ENCODE results near the gene PHF10.
"Not testable (repeated sequence)": the region's sequence is repeated elsewhere in the genome, so short reads cannot be mapped to it uniquely, and the experiment has no call there.

The PHF10 gene

DNA sequence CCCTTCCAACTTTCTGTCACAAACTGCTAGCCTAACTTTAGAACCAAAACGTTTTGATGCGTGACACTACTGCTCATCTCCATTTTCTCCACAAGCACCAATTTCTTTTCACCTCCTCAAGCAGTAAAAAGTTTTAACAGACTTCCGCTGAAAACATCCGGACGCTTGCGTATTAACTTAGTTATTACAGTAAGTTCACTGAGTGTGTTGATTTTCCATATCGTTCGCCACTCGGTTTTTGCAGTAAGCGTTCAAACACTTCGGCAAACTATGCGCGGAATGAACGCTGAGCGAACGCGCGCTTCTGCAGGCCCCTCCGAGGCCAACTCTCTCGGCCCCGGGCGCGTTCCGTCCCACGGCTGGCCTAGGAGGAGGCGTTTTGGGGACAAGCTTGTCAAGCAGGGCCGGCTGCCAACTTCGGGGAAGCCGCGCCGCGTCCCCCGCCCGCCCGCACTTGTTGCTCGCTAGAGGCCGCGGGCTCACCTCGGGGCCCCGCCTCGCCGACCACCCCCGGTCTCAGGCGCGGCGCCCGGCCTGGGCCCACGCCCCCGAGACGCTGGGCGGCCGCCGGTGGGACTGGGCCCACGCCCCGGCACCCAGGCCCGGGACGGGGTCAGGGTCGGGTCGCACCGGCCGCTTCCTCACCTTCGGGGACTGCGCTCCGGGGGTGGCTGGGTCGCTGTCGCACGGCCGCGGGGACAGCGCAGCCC, 945 bp downstream of the PHF10 start:
- no peak for DNase-seq (ENCODE audit: low read depth, low spot score)

DNA sequence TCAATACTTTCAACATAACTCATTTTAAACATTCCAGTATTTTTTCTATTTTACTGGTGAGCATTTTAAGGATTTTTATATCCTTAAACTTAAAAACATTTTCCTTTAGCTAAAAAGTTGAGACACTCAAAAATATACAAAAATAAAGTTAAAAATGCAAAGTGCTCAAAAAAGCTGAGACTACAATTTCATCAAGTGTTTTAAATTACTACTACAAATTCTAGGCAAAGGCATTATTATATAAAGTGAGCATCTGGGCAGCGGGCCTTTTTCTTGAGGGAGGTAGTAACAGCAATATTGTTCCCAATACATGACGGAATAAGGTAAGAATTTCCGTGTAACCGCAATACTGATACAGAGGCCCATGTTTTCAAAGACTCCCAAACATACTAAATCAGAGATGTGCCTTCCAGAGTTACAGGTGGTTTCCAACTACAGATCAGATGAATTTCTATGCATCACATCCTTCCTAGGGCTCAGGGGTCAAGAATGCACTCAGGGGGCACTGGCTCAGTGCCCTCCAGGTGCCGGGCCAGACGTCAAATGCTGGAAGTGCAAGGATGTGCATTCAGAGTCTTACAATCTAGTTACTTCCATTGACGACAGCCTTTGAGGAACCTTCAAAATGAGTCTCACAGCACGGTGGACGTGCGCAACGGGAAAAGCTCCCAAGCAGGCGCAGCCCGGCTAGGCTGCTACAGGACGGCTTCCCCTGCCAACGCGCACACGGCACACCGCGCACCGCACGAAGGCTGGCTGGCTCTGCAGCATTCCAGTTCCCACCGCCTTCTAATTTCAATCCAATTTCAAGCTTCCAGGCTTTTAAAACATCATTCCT, 1.7 kb downstream of the PHF10 start:
- no peak for DNase-seq (ENCODE audit: low read depth, low spot score)

DNA sequence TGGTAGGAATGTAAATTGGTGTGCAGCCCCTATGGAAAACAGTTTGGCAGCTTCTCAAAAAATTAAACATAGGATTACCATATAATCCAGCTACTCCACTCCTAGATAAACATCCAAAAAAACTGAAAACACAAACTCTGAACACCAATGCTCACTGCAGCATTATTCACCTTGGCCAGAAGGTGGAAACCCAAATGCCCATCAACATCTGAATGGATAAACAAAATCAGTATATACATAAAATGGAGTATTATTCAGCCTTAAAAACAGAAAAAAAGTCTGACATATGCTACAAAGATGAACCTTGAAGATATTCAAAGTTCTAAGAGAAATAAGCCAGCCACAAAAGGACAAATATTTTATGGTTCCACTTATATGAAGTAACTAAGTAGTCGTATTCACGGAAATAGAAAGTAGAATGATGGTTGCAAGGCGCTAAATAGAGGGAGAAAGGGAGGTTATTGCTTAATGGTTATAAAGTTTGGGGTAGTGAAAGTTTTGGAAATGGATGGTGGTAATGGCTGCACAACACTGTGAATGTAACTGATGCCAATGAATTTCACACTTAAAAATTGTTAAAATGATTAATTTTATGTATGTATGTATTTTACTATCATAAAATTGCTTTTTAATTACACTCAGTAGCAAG, 4.0 kb downstream of the PHF10 start:
- no peak for DNase-seq (ENCODE audit: low read depth, low spot score)

GRCh38 chr6:169719117-169719516, 5.2 kb downstream of the PHF10 start:
- no peak for DNase-seq (ENCODE audit: low read depth, low spot score)

DNA sequence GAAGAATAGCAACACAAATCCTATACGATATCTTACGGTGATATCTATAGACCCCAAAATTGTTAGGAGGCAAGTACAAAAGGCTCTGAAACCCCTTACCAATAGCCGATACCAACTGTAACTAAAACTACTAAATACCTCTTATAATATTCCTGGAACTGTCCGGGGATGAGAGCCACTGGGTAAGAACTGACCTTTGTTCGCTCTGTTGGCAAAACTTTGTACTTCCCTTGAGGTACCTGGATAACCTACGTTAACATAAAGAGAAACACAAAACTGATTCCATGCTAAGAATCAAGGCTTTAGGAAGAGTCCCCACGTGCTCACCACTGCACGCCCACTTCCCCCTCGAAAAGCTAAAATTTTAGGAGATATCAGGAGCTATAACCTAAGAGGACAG, 9.7 kb downstream of the PHF10 start:
- no peak for DNase-seq (ENCODE audit: low read depth, low spot score)

DNA sequence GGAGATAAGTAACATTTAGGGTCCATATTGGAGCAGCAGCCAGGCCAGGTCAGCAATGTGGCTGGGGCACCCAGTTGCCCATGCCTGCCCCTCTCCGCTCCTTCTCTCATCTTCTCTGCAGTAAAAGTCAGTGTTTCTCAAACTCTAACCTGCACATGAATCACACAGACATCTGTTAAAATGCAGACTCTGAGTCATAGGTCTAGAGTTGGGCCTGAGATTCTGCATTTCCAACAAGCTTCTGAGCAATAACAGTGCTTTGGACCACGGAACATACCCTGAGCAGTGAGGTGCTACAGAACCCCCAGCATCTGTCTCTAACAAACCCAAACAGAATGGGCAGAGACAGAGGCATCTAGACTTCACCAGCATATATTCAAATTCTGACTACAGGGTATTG, 10.1 kb downstream of the PHF10 start:
- DNase-seq (ENCODE audit: low read depth, low spot score): no peak

DNA sequence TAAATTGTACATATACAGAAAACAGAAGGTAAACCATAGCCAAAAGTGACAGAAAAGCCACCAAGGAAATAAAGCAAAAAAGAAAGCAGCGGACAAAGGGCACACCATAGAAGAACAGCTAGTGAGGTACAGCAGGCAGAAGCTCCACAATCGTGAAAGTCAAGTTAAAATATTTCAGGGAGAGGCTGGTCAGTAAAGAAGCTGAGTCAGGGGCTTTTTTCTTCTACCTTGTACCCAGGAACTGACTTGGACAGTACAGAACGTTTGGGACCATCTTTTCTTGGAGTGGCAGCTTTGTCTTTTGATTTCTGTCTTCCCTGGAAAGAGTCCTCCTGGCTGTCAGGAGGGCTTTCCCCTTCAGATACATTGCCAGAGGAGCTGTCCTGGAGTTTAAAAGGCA, 14.3 kb downstream of the PHF10 start:
- no peak for DNase-seq (ENCODE audit: low read depth, low spot score)

DNA sequence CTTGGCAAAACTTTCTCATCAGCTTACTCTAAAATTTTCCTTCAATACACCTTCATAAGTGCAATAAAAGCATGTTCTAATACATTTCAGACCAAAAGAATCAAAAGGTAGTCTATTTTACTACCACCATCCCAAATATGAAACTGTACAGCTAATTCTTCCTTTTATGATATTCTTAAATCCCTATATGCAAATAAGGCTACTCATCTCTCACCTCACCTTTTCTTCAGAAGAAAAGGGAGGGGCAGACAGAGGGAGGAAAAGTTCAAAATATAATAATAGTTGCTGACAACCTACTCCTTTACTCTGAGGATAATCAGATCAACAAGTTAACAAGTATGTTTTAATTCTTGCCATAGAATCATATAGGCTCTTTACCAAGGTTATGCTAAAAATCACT, 15.0 kb downstream of the PHF10 start:
- no peak for DNase-seq (ENCODE audit: low read depth, low spot score)

DNA sequence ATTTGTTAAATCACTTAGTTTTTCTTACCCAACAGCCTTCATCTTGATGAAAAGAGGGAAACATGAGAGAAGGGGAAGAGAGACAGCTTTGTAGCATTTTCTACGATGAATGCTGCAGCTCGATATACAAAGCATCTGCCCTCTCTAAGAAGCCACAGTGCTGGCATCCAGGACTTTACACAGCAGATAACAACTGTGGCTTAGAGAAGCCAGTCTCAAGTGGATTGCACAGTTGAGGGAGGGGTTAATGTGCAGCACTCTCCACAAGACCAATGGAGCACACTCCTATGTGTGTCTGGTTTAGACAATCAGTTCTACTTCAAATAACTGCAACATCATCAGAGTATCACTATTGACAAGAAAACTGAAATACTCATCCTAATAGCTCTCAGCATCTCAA, 16.5 kb downstream of the PHF10 start:
- no peak for DNase-seq (ENCODE audit: low read depth, low spot score)

GRCh38 chr6:169702840-169703246, 21.5 kb downstream of the PHF10 start:
- no peak for DNase-seq (ENCODE audit: low read depth, low spot score)

- peak; percentile 84 for DNase-seq (ENCODE audit: low read depth, low spot score)
These were observed 22.1 kb downstream of the PHF10 start, which contains the start of the genes C6orf120 and WDR27 for GRCh38 chr6:169701954-169702839. Gene C6orf120 (plus strand): TSS chr6:169702126. CDS start chr6:169702460, 334 bp downstream. Gene WDR27 (minus strand): TSS chr6:169702029. CDS start chr6:169689005, 13,024 bp downstream.

- no peak for DNase-seq (ENCODE audit: low read depth, low spot score)
These were observed 22.9 kb downstream of the PHF10 start for GRCh38 chr6:169701311-169701953.

GRCh38 chr6:169700296-169700695, 24.0 kb downstream of the PHF10 start:
- no peak for DNase-seq (ENCODE audit: low read depth, low spot score)

DNA sequence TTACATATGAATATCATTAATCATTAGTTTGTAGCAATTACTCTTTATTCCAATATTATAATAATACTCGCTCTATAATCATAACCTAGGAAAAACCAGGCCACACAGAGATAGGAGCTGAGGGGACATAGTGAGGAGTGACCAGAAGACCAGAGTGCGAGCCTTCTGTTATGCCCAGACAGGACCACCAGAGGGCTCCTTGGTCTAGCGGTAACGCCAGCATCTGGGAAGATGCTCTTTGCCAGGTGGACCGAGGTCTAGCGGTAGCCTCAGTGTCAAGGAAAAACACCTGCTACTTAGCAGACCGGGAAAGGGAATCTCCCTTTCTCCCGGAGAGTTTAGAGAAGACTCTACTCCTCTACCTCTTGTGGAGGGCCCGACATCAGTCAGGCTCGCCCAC, 27.2 kb downstream of the PHF10 start:
- DNase-seq (ENCODE audit: low read depth, low spot score): not testable (repeated sequence)

DNA sequence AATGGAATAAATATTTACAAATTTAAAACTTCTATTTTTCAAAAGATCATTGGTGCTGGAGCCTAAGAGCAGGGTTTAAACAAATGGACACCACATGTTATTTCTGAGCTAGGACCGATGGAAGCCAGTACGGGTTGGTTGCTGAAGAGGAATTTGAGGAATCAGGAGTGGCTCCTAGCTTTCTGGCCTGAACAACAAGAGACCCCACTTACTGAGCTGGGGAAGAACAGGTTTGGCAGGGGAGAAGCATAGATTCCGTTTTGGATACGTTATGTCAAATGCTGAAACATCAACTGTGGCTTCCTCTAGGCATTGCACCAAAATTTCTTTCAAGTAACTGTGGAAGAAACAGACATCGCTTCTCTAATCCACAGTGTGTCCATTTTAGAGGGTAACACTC, 29.2 kb downstream of the PHF10 start:
- no peak for DNase-seq (ENCODE audit: low read depth, low spot score)

GRCh38 chr6:169692516-169692915, 31.8 kb downstream of the PHF10 start:
- no peak for DNase-seq (ENCODE audit: low read depth, low spot score)

GRCh38 chr6:169691260-169691659, 33.0 kb downstream of the PHF10 start:
- no peak for DNase-seq (ENCODE audit: low read depth, low spot score)

DNA sequence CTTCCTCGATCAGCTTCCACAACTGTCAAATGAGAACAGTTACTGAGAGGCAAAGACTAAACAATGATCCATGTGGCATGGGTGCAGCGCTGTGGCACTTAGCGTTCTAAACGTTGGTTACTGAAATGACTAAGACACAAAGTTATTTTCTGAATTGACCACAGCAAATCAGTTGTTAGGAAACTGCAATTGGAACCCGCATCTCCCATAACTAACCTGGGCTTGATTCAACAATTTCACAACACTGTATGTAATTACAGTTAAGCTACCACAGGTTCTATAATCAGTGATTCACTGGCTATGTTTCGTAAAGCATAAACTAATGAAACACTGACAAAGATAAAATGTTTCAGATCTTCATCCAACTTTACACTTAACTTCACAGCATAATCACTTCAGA, 35.0 kb downstream of the PHF10 start:
- no peak for DNase-seq (ENCODE audit: low read depth, low spot score)

- no peak for DNase-seq (ENCODE audit: low read depth, low spot score)
These were observed 38.4 kb downstream of the PHF10 start for GRCh38 chr6:169685860-169686259.

DNA sequence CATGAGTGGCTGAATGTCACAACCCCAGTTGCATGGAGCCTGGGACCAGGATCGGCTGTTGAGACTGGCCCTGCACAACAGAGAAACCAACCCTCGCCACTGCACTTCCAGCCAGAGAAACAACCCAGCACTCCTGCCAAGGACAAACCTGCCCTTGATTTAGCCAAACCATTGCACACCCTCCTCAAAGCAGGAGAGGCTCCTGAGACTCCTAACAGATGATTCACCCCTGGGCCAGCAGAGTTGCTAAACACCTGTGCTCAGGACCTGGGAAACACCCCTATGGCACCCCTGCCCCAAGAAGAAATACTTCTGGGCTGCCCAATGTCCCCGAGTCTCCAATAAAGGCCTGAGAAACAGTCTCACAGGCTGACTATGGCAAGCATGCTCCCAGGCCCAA, 40.2 kb downstream of the PHF10 start:
- no peak for DNase-seq (ENCODE audit: low read depth, low spot score)

- DNase-seq (ENCODE audit: low read depth, low spot score): no peak
These were observed 46.0 kb downstream of the PHF10 start for GRCh38 chr6:169678342-169678741.

Data from brain pericyte (primary cell).